ENCODE data around the gene PVALEF.

The PVALEF gene

DNA sequence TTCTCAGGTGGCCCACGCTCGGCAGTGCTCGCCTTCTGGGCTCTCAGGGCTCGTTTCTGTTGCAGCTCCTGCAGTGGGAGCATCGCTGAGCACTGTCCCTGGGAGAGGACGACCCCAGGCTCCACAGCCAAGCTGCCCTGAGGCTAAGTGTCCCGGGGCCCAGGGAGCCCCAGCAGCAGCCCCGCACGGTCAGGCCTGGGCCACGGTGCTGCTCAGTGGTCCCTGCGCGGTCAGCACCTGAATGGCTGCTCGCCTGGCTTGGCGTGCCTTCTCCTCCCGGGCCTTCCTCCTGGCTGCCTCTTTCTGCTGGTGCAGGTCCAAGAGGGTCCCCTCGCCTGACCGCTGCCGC is 34.1 kb downstream of the PVALEF start:
- DNase-seq = no peak

DNA sequence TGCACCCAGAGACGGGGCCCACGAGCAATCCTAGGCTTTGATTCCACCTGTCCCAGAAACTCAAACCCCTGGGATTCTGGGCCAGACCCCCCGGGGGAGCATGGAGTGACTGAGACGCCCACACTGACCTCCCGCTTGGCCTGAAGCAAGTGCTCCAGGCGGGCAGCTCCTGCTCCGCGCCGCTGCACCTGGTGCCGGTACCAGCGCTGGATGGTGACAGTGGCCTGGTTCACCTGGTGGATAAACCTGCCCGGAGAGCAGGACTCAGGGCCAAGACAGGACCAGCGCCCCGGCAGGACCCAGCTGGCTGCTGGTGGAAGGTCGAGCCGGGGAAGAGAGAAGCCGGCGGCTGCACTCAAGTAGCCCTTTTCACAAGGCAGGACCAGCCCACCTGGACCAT is 34.9 kb downstream of the PVALEF start:
- no peak for DNase-seq

DNA sequence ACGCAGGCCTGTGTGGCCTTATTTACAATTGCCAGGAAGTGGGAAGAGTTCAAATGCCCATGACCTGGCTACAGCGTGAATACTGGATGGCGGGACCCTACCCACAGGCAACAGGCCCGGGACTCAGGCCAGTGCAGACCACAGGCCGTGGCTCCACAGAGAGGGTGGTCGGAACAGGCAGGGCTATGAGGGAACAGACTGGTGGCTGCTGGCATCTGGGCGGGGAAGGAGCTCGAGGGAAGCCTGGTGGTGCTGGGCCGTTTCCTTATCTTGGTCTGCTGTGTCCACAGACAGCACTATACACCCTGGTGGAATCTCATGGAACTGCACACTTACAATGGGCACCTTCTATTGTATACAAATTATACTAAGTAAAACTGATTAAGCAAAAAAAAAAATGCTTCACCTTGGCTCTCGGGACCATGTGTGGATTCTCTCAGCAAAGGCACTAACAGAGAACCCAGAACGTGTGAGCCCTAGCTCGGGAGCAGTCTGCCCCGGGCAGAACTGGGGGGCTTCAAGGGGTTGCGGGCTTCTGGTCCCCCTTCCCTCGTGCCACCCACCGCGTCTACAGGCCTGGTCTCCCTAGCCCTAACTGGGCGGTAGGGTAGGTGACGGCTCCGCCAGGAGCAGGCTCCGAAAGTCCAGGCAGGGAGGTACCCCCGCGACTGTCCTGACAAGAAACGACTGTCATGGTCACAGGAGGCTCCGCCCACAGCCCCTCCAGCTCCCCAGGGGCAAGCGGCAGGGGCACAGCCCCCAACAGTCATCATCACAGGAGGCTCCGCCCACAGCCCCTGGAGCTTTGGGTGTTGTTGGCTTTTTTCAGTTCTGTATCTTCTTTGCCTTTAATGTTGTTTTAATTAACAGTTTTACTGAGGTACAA is 35.6 kb downstream of the PVALEF start:
- DNase-seq = peak; percentile 59

DNA sequence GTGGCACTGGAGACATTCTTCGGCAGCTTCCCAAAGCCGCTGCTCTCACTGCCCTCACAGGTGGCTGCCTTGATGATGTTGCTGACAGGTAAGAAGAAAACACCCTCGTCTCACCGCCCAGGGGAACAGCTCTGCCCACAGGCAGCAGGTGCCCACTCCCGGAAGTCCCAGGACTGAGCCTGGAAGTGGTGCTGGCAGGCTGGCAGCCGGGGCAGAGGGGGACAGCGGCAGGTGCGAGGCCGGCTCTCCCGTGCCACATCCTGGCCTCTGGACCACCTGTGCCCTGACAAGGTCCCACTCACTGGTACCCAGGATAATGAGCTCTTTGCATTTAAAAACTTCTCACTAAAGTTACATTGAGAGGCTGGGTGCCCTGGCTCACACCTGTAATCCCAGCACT is 37.0 kb downstream of the PVALEF start:
- no peak for DNase-seq

DNA sequence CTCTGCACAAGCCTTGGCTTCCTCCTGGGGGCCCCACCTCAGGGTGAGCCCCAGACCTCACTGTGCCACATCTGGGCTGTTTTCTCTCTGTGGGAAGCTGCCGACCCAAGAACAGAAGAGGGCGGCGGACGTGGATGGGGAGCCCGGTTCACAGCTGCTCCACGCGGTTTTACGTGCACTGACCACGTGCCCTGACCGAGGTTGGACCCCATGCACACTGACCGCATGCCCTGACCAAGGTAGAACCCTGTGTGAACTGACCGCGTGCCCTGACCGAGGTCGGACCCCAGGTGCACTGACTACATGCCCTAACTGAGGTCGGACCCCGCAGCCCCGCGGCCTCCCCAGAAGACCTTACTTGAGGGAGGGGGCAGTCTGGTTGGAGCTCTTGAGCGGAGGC is 37.8 kb downstream of the PVALEF start:
- DNase-seq = no peak

DNA sequence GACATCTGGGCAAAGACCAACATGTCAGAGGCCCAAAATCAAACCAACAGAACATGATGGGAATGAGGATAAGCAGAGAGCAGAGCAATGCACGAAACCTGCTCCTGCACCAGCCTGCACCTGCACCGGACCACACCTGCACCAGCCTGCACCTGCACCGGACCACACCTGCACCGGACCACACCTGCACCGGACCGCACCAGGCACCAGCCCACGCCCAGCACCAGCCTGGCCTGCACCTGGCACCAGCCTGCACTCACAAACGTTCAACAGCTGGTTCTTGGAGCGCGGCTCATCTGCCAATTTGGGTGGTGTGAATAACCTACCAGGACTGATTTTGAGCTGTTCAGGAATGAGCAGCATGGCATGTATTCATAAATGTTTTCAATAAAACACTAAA is 39.3 kb downstream of the PVALEF start:
- no peak for DNase-seq

DNA sequence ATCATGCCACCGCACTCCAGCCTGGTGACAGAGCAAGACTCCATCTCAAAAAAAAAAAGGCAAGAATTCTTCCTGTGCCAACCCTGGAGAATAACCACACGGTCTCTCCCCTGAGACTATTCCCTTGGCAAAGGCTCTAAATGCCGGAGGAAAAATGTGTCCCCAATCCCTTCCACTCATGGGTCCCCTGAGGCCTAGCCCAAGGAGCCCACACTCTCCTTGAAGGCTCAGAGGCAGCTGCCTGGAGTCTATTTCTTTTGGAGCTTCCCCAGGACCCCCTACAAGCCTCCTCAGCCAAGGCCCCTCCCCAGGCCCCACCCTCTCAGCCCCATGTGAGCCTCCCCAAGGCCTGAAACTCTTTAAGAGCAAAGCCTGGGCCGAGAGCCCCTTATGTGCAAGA is 40.9 kb downstream of the PVALEF start:
- DNase-seq = no peak

DNA sequence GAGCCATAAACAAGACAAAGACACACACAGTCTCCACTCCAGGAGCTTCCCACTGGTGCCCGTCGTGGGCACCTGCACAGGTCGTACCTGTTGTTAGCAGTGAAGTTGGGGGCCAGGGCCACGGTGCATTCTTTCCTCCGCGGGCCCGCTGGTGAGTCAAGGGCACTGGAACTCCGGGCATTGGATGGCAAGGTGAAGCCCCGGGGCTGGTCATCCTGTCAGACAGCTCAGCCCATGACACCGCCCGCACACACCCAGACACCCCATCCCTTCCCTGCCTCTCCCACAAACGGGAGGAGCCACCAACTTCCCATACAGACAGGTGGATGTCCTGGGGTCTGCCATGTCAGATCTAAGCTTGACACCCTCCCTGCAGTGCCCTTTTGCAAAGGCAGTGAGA is 41.4 kb downstream of the PVALEF start:
- no peak for DNase-seq

DNA sequence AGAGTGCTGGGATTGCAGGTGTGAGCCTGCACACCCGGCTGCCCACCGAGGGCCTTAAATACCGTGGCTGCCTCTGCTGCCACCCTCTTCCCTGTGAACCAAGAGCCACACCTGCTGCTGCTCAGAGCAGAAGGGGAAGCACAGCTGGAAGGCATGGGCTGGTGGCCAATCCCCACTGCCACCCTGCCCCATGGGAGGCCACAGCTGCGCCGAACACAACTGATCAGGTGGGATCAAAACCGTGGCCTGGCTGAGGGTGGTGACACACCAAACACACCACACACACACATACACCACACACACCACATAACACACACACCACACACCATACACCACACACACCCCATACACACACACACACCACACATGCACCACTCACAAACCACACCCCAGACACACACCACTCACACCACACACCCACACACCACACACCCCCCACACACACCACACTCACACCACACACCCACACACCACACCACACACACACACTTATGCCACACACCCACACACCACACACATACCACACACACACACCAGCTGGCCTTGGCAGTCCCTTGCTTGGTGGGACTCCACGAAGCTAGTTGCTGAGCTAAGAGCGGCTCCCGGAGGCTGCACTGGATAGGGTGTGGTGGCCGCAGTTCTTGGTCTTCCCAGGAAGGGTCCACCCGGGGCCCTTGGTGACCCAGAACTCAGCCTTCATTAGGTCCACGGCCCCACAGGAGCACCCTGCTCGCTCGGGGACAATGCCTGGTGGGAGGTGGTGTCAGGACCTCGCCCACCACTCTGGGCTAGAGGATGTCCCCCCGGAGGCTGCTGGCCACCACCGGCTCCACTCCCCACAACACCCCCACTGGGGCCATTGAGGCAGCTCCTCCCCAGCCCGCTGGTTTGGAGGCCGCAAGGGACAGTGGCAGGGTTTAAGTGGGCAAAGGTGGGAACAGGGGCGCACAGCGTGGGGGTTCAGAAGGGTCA is 42.6 kb downstream of the PVALEF start:
- no peak for DNase-seq

DNA sequence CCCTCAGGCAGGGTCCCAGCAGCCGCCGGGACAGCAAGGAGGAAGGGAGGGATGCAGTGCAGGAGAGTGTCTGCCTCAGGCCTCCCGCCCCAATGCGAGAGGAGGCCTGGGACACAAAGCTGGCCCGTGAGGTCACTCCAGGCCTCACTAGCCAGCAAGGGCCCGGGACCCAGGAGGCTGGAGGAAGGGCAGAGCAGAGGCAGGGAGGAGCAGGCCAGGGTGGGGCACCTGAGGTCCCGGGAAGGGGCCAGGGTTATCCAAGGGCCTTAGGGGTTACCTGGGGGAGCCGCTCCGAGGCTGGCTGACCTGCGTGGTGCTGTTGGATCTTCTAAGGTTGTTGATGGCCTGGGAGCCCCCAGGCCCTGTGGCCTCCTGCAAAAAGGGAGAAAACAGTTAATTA is 43.3 kb downstream of the PVALEF start:
- DNase-seq = no peak

DNA sequence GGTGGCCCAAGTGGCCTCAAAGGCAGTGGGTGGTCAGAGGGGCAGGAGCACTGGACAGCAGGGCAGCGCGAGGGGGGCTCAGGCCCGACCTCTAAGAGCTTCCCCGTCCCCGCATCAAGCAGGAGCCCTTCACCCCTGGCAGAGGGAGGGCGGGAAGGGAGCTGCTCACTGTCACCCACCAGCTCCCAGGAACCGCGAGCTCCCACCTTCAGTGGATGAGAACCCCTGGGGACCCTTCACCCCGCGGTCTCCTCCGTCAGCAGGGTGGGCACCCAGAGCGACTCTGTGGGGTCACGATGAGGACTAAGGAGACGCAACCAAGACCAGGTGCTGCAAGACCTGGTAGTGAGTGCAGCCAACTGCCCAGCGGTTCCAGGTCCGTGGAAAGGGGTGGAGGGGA is 43.8 kb downstream of the PVALEF start:
- no peak for DNase-seq

DNA sequence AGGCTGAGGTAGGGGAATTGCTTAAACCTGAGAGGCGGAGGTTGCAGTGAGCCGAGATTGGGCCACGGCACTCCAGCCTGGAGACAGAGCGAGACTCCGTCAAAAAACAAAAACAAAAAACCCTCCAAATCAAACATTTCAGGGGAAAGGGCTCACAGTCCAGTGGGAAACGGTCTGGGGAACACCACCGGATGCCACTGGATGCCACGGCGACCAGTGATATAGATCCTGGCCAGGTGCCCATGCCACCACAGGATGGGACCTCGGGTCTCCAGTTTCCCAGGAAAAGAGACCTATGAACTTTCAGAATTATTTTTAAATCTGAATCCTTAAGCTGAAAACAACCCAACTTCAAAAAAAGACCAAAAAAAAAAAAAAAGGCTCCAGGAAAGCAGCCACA is 45.2 kb downstream of the PVALEF start:
- DNase-seq = no peak

DNA sequence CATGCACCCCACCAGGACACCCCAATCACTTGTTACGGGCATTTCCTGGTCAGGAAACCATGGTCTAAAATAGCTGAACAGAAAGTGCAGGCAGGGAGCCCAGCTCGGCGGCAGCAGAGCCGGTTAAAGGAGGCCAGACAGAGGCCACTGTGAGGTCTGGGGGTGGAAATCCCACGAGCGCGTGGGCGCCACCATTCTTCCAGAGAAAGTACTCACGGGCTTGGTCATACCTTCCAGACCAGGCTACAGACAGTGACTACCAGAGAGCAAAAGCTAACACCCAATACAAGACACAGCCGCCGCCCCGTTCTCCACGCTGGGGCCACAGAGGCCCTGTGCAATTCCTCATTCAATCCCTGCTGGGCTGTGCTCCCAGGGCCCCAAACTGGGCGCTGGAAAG is 45.6 kb downstream of the PVALEF start:
- DNase-seq = no peak

DNA sequence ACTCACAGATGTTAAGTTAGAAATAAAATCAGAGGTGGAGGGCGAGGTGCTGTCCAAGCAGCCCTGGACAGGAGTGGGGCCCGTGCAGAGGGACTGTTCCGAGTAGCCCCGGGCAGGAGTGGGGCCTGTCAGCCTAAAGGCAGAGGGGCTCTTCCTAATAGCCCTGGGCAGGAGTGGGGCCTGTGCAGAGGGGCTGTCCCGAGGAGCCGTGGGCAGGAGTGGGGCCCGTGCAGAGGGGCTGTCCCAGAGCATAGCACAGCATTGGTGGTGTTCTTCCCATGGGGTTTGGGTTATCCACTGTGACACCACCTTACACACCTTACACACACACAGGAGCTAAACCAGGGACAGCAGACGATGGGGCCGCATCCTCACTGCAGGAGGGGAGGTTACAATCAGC is 47.1 kb downstream of the PVALEF start:
- DNase-seq = no peak

DNA sequence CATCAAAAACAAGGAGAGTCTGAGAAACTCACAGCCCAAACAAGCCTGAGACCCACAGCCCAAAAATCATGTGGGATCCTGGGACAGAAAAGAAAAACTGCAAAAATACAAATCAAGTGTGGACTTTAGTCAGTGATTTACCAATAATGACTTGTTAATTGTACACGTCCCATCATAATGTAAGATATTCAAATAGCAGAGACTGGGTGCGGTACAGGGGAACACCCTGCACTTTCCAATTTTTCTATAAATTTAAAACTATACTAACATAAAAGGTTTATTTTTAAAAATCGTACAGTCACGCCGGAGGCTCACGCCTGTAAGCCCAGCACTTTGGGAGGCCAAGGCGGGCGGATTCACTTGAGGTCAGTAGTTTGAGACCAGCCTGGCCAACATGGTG is 48.7 kb downstream of the PVALEF start:
- DNase-seq = no peak

DNA sequence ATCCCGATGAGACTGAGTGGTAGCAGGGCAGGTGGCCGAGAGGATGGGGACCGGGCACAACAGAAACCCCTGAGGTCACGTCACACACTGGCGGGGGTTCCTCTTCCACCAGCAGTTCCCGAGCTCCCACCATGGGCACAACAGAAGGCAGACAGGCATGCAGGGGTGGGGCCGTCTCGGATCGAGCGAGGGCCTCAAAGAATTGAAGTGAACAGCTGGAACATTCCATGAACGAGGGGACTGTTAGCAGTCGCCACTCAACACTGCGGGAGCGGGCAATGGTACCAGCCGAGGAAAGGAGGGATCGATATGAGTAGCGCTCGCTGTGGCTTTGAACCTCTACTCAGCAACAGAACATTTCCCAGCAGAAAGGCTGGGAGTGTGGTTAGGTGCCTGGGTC is 52.2 kb downstream of the PVALEF start:
- no peak for DNase-seq

DNA sequence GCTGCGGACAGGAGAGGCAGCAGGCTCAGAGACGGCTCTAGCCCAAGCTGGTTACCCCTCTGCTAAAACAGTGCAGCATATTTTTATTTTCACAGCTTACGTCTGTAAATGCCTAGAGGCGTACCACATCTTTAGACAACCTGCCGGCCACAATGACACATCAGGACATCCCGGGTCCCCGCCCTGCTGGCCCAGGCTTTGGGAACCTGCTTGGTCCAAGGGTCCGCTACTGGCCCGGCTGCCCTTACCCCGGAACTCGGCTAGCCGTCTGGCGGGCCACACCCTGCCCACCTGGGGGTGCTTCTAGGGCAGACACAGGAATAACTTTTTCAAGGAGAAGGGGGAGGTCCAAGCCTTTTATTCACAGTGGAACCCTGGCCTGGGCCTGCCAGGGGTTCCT is 53.2 kb downstream of the PVALEF start:
- no peak for DNase-seq

DNA sequence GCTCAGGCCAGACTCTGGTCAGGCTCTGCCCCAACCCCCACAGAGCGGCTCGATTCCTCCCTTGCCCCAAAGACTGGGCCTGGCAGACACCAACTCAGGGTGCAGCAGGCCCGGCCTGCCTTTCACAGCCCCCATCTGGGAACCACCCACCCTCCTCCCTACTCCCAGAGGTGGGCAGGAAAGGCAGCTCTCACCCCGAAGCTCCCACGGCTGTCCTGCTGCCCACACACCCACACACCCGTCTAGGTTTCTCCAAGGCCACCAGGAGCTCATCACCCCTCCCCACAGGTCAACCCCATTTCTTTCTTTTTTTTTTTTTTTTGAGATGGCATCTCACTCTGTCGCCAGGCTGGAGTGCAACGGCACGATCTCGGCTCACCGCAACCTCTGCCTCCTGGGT is 53.7 kb downstream of the PVALEF start:
- no peak for DNase-seq

DNA sequence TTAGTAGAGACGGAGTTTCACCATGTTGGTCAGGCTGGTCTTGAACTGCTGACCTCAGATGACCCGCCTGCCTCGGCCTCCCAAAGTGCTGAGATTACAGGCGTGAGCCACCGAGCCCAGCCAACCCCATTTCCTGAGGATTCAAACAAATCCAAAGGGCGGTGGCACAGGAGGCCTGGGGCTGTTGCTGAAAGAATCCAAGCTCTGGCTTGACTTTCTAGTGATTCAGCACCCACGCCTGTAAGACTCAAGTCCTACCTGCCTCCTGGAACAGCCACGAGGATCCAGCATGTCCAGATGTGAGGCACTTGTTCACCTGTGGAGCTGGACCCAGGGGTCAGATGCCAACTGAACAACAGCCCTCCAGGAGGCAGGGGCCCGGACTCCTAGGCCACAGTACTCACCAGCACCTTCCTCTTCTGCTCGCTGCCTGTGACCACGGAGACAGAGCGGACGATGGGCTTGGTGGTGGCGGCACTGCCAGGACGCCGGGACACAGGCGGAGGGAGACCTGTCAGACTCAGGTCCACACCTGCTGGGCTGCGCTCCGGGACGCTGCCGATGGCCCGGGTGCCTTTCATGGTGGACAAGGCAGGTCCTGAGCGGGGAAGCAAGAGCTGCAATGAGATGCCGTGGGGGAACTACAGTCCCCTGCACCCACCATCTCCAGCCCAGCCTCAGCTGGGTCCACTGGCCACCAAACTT is 54.3 kb downstream of the PVALEF start:
- DNase-seq = no peak

DNA sequence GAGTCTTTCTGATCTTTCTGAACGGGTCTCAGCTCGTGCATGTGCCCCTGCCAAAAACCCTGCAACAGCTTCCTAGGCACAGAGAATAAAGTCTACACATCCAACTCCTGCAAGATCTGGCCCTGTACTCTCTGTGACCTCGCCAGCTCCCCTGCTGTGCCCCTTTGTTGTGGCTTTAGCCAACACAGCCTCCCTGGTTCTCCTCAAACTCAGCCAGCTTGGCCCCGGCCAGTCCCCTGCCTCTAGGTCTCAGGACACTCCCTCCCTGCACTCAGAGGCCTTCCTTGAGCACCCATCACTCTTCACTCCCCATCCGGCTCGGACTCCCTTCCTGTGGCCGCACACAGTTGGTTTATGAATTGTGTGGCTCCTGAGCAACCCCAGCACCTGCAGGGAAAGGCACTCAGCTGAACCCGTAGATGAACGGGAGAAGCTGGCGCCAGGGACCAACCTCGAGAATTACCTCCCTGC is 56.1 kb downstream of the PVALEF start:
- DNase-seq = no peak

DNA sequence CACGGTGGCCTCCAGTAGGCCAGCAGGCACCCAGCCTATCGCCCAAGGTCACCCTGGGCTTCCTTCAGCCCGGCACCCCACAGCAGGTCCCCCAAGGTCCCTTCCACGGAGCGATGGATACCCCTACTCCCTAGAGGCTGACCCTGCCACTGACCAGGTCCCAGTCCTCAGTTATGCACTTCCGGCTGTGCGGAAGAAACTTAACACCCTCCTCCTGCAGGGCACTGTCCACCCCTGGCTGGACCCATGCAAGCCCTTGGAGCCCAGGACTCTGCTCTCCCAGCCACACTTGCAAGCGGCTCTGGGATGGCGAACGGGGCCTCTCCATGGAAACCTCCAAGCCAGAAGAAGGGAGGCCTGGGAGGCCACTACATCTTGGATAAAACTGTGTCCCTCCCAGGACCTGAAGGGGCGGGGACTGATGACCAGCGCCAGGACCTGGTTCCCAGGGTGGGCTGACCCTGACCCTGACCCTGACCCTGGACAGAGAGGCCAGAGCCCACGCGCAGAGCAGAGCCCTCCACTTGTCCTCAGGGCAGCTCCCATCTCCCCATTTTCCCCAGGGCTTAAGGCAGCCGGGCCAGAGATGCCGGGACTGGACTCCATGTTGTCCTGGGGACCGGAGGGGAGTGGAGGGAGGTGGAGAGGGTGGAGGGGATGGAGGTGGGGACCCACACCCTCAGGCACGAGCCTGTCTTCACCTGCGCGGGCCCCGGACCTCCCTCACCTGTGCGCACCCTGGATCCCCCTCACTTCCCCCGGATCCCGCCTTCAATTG is 56.7 kb downstream of the PVALEF start:
- no peak for DNase-seq

DNA sequence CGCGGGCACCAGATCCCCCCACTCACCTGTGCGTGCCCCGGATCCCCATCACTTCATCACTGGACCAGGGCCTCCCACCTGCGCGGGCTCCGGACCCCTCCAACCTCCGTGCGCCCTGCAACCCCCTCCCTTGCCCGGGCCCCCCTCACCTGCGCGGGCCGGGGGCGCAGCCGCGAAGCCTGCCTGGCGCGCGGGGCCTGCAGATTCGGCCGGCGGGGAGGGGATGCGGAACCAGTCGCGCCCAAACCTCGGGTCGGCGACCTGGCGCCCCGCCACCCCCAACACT is 57.3 kb downstream of the PVALEF start:
- no peak for DNase-seq
